SH-SY5Y (cell line): ENCODE measurements around the gene ANGPTL1.

ENCODE experiments used
- GATA2 ChIP-seq: IDR thresholded peaks from 2 replicates; pipeline ENCODE4 v1.6.1; 2011; ENCODE audit warnings: mild to moderate bottlenecking, low read depth, low read length
- GATA3 ChIP-seq: IDR thresholded peaks from 2 replicates; pipeline ENCODE4 v1.6.1; 2011; ENCODE audit warnings: low read depth, mild to moderate bottlenecking, low read length, moderate library complexity

DNA sequence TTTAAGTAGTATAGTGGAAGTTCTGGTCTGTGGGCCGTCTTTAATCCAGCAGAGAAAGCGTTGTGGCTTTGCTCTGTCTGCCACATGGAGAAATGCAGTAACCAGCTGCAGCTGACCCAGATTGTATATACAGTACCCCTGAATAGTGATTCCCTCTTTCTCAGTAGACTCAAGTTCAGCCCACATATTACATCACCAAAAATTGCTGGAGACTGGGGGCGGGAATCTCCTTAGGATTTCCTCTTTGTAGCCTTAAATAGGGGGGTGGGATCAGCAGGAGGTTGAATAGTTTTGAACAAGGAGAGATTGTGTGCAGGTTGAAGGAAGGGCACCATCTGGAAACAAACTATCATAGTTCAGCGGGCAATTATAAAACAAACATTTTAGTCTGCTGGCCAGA is at the start of gene ANGPTL1:
- TF ChIP-seq GATA3 (no peak), GATA2 (no peak)
